Thyroid gland (tissue), 4 donors: ENCODE data around the gene TBC1D16. TPM values are rescaled to one million over a fixed set of nuclear protein-coding genes. Genes with fewer than 3 reads are reported as not detected.

Source experiments
- DNase-seq, 2 donors: peaks; one replicate each; pipeline ENCODE4 v3.0.0-alpha.2; 2019
- H3K27ac ChIP-seq, 3 donors: fragments of 200-600 bp; sonication (generic); 1 replicate in 2 of 3; 2 replicates in 1 of 3; pipeline ENCODE4 v1.5.1; 2016 to 2019; ENCODE audit warnings: mild to moderate bottlenecking in 1 of 3, moderate library complexity in 1 of 3
- H3K27me3 ChIP-seq: fragments of 200-600 bp; sonication (generic); one replicate; pipeline ENCODE4 v1.5.1; 2019
- H3K36me3 ChIP-seq, 2 donors: fragments of 200-600 bp; sonication (generic); one replicate each; pipeline ENCODE4 v1.5.1; 2016 to 2019
- H3K4me1 ChIP-seq, 2 donors: fragments of 200-600 bp; sonication (generic); one replicate each; pipeline ENCODE4 v1.5.1; 2017 to 2019
- H3K4me3 ChIP-seq, 3 donors: fragments of 200-600 bp; sonication (generic); replicated peaks in 1 of 3; 1 replicate in 2 of 3; 2 replicates in 1 of 3; pipeline ENCODE4 v1.5.1; 2016; ENCODE audit warnings: mild to moderate bottlenecking in 1 of 3
- H3K9me3 ChIP-seq: fragments of 200-600 bp; sonication (generic); one replicate; pipeline ENCODE4 v1.5.1; 2017
- CTCF ChIP-seq, 6 experiments: fragments of 200-600 bp in 3 of 6; fragments of 450-650 bp in 3 of 6; sonication (generic) in 3 of 6; IDR thresholded peaks; one replicate each; pipeline ENCODE4 v1.5.1; 2016 to 2019; ENCODE audit warnings: antibody characterized with exemption in 6 of 6, mild to moderate bottlenecking in 2 of 6, inconsistent platforms in 1 of 6, moderate library complexity in 1 of 6
- POLR2A ChIP-seq, 2 donors: fragments of 450-650 bp; IDR thresholded peaks; one replicate each; pipeline ENCODE4 v1.6.1; 2017; ENCODE audit warnings: antibody characterized with exemption in 2 of 2, mild to moderate bottlenecking in 2 of 2, moderate library complexity in 1 of 2
- WGBS, 2 donors: methylation state at CpG; one replicate each; pipeline ENCODE4 v1.1.5; 2017; 5-methylcytosine and 5-hydroxymethylcytosine counted together
- intact Hi-C: fragments of 100-400 bp; cut with DNase I; formaldehyde crosslinking; loops from one replicate; pipeline ENCODE4 v1.15.1; 2023
- total RNA-seq, 4 donors: library from RNA; depleted of rRNA; stranded (reverse); fragments of >200 nt; gene quantifications; one replicate each; pipeline ENCODE4 v1.2.3, GENCODE V29; 2016

The TBC1D16 gene
- total RNA-seq, 4 donors from 2014 or later = 25.4 to 32.2 (median 29.8) TPM

GRCh38 chr17:80012765-80013741, 22.6 kb downstream of the TBC1D16 start:
- Histone ChIP-seq H3K36me3 (peaks cover 7 to 14% of the 10 kb centered on the region in 2 donors), H3K27me3 (no peaks in the 10 kb centered on the region), H3K27ac (no peak overlapping the region), H3K4me1 (peaks cover 8 to 10% of the 10 kb centered on the region in 2 donors), H3K9me3 (no peaks in the 10 kb centered on the region), H3K4me3 (no peak overlapping the region)
- intact Hi-C loops = no loop called here
- no peak for DNase-seq
- 97% methylated on average over 20 to 24 of the region's 33 CpGs for WGBS, 2 donors
- TF ChIP-seq POLR2A (IDR thresholded peaks at IDR 0.05) (no peak), CTCF (IDR thresholded peaks at IDR 0.05) (no peak)

- Histone ChIP-seq H3K9me3 (no peaks in the 10 kb centered on the region), H3K4me3 (no peak overlapping the region), H3K27me3 (no peaks in the 10 kb centered on the region), H3K4me1 (peaks cover 8 to 10% of the 10 kb centered on the region in 2 donors), H3K27ac (no peak overlapping the region), H3K36me3 (peaks cover 7 to 14% of the 10 kb centered on the region in 2 donors)
- no peak for TF ChIP-seq POLR2A (IDR thresholded peaks at IDR 0.05)
- intact Hi-C loops = no loop called here
- 89% methylated on average over 9 to 10 of the region's 10 CpGs for WGBS, 2 donors
- no peak for DNase-seq
These were observed 23.6 kb downstream of the TBC1D16 start for GRCh38 chr17:80011989-80012555.

- no peaks in the 10 kb centered on the region for H3K27me3 ChIP-seq
- H3K4me1 ChIP-seq = peaks cover 8 to 24% of the 10 kb centered on the region in 2 donors
- WGBS, 2 donors = 92 to 95% methylated on average over 9 to 15 of the region's 33 CpGs
- no peaks in the 10 kb centered on the region for H3K9me3 ChIP-seq
- TF ChIP-seq CTCF (IDR thresholded peaks at IDR 0.05) (no peak), POLR2A (IDR thresholded peaks at IDR 0.05) (no peak)
- peaks cover 7 to 14% of the 10 kb centered on the region in 2 donors for H3K36me3 ChIP-seq
- H3K27ac ChIP-seq = no peak overlapping the region
- intact Hi-C loops = no loop called here
- no peak for DNase-seq
- no peak overlapping the region for H3K4me3 ChIP-seq
These were observed 25.3 kb downstream of the TBC1D16 start for GRCh38 chr17:80010283-80010858.

- H3K27me3 ChIP-seq = no peaks in the 10 kb centered on the region
- H3K4me1 ChIP-seq = peaks cover 8 to 25% of the 10 kb centered on the region in 2 donors
- intact Hi-C loops = loop anchor here (5.0 kb wide), 2 partner anchors 73 to 93 kb away; partner anchors contain the start of gene GAA
- H3K9me3 ChIP-seq = no peaks in the 10 kb centered on the region
- no peak for DNase-seq
- TF ChIP-seq CTCF (IDR thresholded peaks at IDR 0.05) (no peak), POLR2A (IDR thresholded peaks at IDR 0.05) (no peak)
- H3K27ac ChIP-seq = peak overlapping the region in 1 of 3 donors; percentile 56
- H3K4me3 ChIP-seq = no peak overlapping the region
- 96% methylated on average over 22 to 25 of the region's 34 CpGs for WGBS, 2 donors
- peaks cover 7 to 14% of the 10 kb centered on the region in 2 donors for H3K36me3 ChIP-seq
These were observed 26.0 kb downstream of the TBC1D16 start for GRCh38 chr17:80009391-80010282.

GRCh38 chr17:80008848-80009247, 26.8 kb downstream of the TBC1D16 start:
- Histone ChIP-seq H3K4me3 (no peak overlapping the region), H3K4me1 (peaks cover 8 to 25% of the 10 kb centered on the region in 2 donors), H3K36me3 (peaks cover 7 to 14% of the 10 kb centered on the region in 2 donors), H3K9me3 (no peaks in the 10 kb centered on the region), H3K27ac (peak overlapping the region in 1 of 3 donors; percentile 56), H3K27me3 (no peaks in the 10 kb centered on the region)
- TF ChIP-seq POLR2A (IDR thresholded peaks at IDR 0.05) (no peak), CTCF (IDR thresholded peaks at IDR 0.05) (no peak)
- DNase-seq = no peak
- 81 to 83% methylated on average over 17 of the region's 18 CpGs for WGBS, 2 donors
- intact Hi-C loops = loop anchor here (5.0 kb wide), 2 partner anchors 73 to 93 kb away; partner anchors contain the start of gene GAA
